Uterus (tissue), 4 donors: Measurements from ENCODE around the gene ITPR2. TPM values are rescaled to one million over a fixed set of nuclear protein-coding genes. Genes with fewer than 3 reads are reported as not detected.

Experiments
- DNase-seq, 2 donors: peaks; one replicate each; pipeline ENCODE4 v3.0.0-alpha.2; 2019 to 2020
- H3K27ac ChIP-seq, 2 donors: fragments of 200-600 bp; sonication (generic); 1 replicate in 1 of 2; 2 replicates in 1 of 2; pipeline ENCODE4 v1.5.1; 2016 to 2018
- H3K27me3 ChIP-seq, 2 donors: fragments of 200-600 bp; sonication (generic); one replicate each; pipeline ENCODE4 v1.5.1; 2018 to 2019; ENCODE audit warnings: control low read depth in 1 of 2
- H3K36me3 ChIP-seq, 2 donors: fragments of 200-600 bp; sonication (generic); one replicate each; pipeline ENCODE4 v1.5.1; 2019; ENCODE audit warnings: control low read depth in 1 of 2
- H3K4me1 ChIP-seq, 2 donors: fragments of 200-600 bp; sonication (generic); one replicate each; pipeline ENCODE4 v1.5.1; 2018 to 2019; ENCODE audit warnings: control low read depth in 1 of 2
- H3K4me3 ChIP-seq, 2 donors: fragments of 200-600 bp; sonication (generic); 1 replicate in 1 of 2; 2 replicates in 1 of 2; pipeline ENCODE4 v1.5.1; 2018 to 2019; ENCODE audit warnings: mild to moderate bottlenecking in 1 of 2
- H3K9me3 ChIP-seq, 2 donors: fragments of 200-600 bp; sonication (generic); one replicate each; pipeline ENCODE4 v1.5.1; 2019; ENCODE audit warnings: control low read depth in 1 of 2
- CTCF ChIP-seq, 4 experiments: fragments of 200-600 bp in 2 of 4; fragments of 450-650 bp in 2 of 4; sonication (generic) in 2 of 4; IDR thresholded peaks; one replicate each; pipeline ENCODE4 v1.5.1; 2016 to 2019; ENCODE audit warnings: antibody characterized with exemption in 4 of 4, mild to moderate bottlenecking in 2 of 4, moderate library complexity in 1 of 4
- POLR2A ChIP-seq, 2 donors: fragments of 450-650 bp; IDR thresholded peaks; one replicate each; pipeline ENCODE4 v1.6.1; 2016; ENCODE audit warnings: antibody characterized with exemption in 2 of 2, mild to moderate bottlenecking in 1 of 2, moderate library complexity in 1 of 2
- intact Hi-C: fragments of 100-400 bp; cut with DNase I; formaldehyde crosslinking; loops from one replicate; pipeline ENCODE4 v1.15.1; 2023; ENCODE audit warnings: low total_unique reads
- total RNA-seq, 4 donors: library from RNA; depleted of rRNA in 3 of 4; stranded (reverse); fragments of >200 nt in 3 of 4; gene quantifications; one replicate each; pipeline versions ENCODE4 v1.1.0 to v1.2.4, GENCODE V29; 2014 to 2023
- donor health status: DM: yes; HTN: yes; CAD: no.

The ITPR2 gene
- total RNA-seq, 4 donors from 2014 or later: 53.5 to 271 (median 60.4) TPM

GRCh38 chr12:26798023-26798422 is 35.0 kb downstream of the ITPR2 start:
- Histone ChIP-seq H3K9me3 (no peaks in the 10 kb centered on the region), H3K4me1 (peaks cover 0 to 4% of the 10 kb centered on the region in 2 donors), H3K4me3 (no peak overlapping the region), H3K27me3 (no peaks in the 10 kb centered on the region), H3K27ac (peak overlapping the region in 1 of 2 donors; percentile 12), H3K36me3 (no peaks in the 10 kb centered on the region)
- TF ChIP-seq CTCF (IDR thresholded peaks at IDR 0.05): no peak
- no peak for TF ChIP-seq POLR2A (IDR thresholded peaks at IDR 0.05)
- intact Hi-C loops: no loop called here
- no peak for DNase-seq

- Histone ChIP-seq H3K4me3 (no peak overlapping the region), H3K27ac (no peak overlapping the region), H3K4me1 (peaks cover 0 to 4% of the 10 kb centered on the region in 2 donors), H3K27me3 (no peaks in the 10 kb centered on the region), H3K9me3 (no peaks in the 10 kb centered on the region), H3K36me3 (no peaks in the 10 kb centered on the region)
- TF ChIP-seq CTCF (IDR thresholded peaks at IDR 0.05) (no peak), POLR2A (IDR thresholded peaks at IDR 0.05) (no peak)
- intact Hi-C loops: no loop called here
- no peak for DNase-seq
Observed at GRCh38 chr12:26795910-26796309, 37.1 kb downstream of the ITPR2 start.

- H3K4me1 ChIP-seq: no peaks in the 10 kb centered on the region
- H3K9me3 ChIP-seq: no peaks in the 10 kb centered on the region
- no peak for DNase-seq
- intact Hi-C loops: no loop called here
- H3K27ac ChIP-seq: no peak overlapping the region
- no peaks in the 10 kb centered on the region for H3K27me3 ChIP-seq
- H3K36me3 ChIP-seq: no peaks in the 10 kb centered on the region
- no peak overlapping the region for H3K4me3 ChIP-seq
- TF ChIP-seq CTCF (IDR thresholded peaks at IDR 0.05) (no peak), POLR2A (IDR thresholded peaks at IDR 0.05) (no peak)
Observed at GRCh38 chr12:26791301-26791791, 41.6 kb downstream of the ITPR2 start.

- no peak for DNase-seq
- TF ChIP-seq POLR2A (IDR thresholded peaks at IDR 0.05) (no peak), CTCF (IDR thresholded peaks at IDR 0.05) (no peak)
- Histone ChIP-seq H3K9me3 (no peaks in the 10 kb centered on the region), H3K27me3 (no peaks in the 10 kb centered on the region), H3K36me3 (no peaks in the 10 kb centered on the region), H3K4me3 (no peak overlapping the region), H3K27ac (no peak overlapping the region), H3K4me1 (no peaks in the 10 kb centered on the region)
- intact Hi-C loops: no loop called here
Observed at GRCh38 chr12:26790645-26790994, 42.4 kb downstream of the ITPR2 start.

GRCh38 chr12:26789731-26790644 is 43.0 kb downstream of the ITPR2 start:
- no peak overlapping the region for H3K27ac ChIP-seq
- no peak overlapping the region for H3K4me3 ChIP-seq
- H3K36me3 ChIP-seq: no peaks in the 10 kb centered on the region
- TF ChIP-seq POLR2A (IDR thresholded peaks at IDR 0.05) (no peak), CTCF (IDR thresholded peaks at IDR 0.05) (no peak)
- H3K9me3 ChIP-seq: no peaks in the 10 kb centered on the region
- no peaks in the 10 kb centered on the region for H3K27me3 ChIP-seq
- no peak for DNase-seq
- H3K4me1 ChIP-seq: no peaks in the 10 kb centered on the region
- intact Hi-C loops: no loop called here
